T-helper 1 cell treated with Interleukin-12 subunit alpha and Interleukin-12 subunit beta and Interleukin-4 antibody, amounts not matched to agents 30 ng/mL and 1 ng/mL, for 36 hours (primary cell): ENCODE results near the gene HDDC3. TPM values are rescaled to one million over a fixed set of nuclear protein-coding genes. Genes with fewer than 3 reads are reported as not detected.
"Not testable (repeated sequence)": the region's sequence is repeated elsewhere in the genome, so short reads cannot be mapped to it uniquely, and the experiment has no call there.

Experiments
- intact Hi-C: fragments of 100-400 bp; cut with micrococcal nuclease; formaldehyde crosslinking; loops from one replicate; pipeline ENCODE4 v1.15.1; 2024
- total RNA-seq: library from RNA; stranded (reverse); gene quantifications from 2 replicates; pipeline ENCODE4 v1.2.3, GENCODE V29; 2022

HDDC3 gene
- total RNA-seq, 1 donor from 2014 or later: 28.6 TPM

DNA sequence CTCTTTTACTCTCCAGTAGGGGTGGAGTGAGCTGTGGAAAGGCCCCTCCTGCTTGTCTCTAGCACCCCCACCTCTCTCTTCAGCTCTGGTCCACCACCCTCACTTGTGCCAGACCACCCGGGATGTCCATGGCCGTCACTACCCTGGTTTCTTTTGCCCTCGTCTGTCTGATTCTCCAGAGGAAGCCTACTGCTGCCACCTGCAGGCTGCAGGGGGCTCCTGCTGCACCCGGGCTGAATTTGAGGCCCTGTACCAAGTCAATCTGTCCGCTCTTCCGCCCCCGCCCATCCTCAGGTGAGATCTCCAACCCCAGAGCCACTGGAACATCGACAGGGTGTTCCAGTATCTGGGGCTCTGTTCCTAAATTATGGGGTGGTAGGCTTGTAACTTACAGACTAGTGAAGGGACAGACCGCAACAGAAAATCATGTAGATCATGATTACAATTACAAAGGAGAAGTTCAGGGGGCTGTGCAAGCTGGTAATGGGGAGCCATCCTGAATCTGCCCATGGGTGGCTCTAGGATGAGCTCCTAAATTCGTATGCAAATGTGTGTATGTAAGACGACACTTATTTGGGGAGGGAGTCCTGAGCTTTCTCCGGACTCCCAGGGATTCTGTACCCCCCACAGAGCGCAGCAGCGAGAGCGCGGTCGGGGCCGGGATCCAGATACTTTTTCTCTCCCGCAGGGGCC lies 2.1 kb upstream of the HDDC3 start:
- intact Hi-C loops: loop anchor here (1.0 to 10.0 kb wide), 13 partner anchors 31 to 1970 kb away; partner anchors contain the start of genes AP3S2, BLM, CHD2 and IQGAP1

DNA sequence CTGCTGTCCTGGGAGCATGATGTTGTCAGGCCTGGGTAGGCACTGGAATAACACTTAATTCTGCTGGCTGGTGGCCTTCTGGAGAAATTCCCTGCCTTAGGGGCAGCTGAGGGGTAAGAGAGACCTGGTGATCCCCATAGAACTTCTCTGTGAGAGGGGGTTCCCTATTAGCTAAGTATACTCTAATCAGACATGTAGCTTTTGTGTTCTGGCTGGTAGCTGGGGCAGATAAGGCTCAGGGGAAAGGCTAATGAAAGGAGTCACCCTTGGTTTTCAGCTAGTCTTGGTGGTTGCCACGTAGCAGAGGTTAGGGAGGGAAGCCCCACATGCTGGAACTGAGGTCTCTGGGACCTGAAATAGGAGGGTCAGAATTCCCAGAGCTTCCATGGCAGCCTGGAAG lies 952 bp upstream of the HDDC3 start:
- intact Hi-C loops: loop anchor here (5.0 to 10.0 kb wide), 7 partner anchors 61 to 1972 kb away; partner anchors contain the start of genes AP3S2 and CHD2

DNA sequence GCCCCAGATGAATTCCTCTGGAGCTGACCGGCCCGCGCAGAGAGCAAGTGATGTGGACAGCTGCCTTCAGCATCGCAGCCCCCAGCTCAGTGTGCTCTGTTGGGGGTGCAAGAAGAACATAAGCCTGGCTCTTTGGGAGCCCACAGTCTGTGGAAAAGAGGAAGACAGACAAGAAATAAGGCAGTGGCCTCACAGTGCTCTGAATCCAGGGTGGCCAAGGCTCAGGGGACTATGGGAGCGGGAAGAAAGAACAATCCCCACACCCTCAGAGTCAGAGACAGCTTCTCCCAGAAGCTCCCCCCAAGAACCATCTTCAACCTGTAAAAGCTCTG lies 277 bp upstream of the HDDC3 start:
- intact Hi-C loops: loop anchor here (5.0 to 10.0 kb wide), 7 partner anchors 60 to 1972 kb away; partner anchors contain the start of genes AP3S2 and CHD2

DNA sequence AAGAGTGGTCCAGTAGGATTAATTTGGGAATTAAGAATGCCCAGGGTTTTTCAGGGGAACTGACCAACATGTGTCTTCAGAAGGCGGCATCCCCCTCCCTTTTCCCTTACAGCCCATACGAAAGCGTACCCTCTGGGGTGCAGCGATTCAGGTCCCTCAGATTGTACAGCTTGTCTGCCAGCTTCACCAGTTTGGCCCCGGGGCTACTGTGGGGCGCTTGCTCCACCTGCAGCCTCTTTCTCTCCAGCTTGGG lies 848 bp downstream of the HDDC3 start:
- intact Hi-C loops: loop anchor here (1.0 to 10.0 kb wide), 9 partner anchors 59 to 1973 kb away; partner anchors contain the start of genes AP3S2 and CHD2

DNA sequence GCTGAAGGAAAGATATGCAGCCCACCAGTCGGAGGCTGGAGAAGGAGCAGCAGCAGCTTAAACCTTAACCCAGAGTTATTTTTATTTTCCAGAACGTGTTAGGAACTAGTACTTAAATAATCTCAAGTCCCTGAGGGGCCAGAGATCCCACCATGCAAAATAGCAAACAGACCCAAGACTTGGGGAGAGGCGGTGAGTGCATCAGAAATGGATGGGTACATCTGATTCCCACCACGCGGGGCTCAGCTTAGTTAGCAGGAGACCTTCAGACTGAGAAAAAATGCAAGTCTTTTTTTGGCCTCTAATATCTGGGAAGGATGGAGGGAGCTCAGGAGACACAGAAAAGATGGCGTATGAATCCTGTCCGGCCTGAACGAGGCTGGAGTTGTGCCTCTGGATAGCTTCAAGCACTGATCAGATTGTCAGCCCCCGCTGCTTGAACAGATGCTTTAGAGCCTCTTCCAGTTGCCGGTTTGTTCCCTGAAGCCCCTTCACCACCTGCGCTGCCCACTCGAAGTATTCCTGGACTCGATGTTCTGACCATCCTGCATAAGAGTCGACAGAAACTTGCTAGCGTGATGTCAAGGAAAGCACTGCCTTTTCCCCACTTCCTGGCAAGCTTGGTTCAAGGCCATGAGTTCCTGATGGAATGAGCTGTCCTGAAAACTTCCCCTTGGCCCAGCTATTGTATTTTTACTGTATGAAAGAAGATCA lies 1.3 kb downstream of the HDDC3 start:
- intact Hi-C loops: loop anchor here (1.0 to 10.0 kb wide), 11 partner anchors 59 to 1974 kb away; partner anchors contain the start of genes AP3S2, CHD2 and NGRN

DNA sequence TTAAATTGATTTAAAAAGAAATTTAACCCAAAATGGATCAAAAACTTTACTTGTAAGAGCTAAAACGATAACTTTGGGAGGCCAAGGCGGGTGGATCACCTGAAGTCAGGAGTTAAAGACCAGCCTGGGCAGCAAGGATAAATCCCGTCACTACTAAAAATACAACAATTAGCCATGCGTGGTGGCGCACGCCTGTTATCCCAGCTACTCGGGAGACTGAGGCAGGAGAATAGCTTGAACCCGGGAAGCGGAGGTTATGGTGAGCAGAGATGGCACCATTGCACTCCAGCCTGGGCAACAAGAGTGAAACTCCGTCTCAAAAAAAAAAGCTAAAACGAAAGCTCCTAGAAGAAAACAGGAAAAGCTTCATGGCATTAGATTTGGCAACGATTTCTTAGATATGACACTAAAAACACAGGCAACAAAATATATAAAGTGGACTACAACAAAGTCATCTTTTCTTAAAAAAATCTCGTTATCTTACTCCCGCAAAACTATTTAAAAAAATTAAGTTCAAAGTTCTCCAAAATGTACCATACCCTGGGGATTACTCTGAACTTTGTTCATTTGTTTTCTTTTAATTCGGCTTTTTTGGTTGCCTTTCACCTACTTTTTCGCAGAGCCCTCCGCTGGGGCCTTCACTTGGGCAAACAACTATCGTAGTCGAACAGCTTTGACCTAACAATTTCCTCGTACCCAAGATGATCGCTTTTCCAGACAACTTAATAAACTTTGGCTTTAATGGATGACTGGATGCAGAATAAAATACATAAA lies 2.9 kb downstream of the HDDC3 start:
- intact Hi-C loops: loop anchor here (1.0 to 10.0 kb wide), 11 partner anchors 57 to 1975 kb away; partner anchors contain the start of genes AP3S2, CHD2 and NGRN

DNA sequence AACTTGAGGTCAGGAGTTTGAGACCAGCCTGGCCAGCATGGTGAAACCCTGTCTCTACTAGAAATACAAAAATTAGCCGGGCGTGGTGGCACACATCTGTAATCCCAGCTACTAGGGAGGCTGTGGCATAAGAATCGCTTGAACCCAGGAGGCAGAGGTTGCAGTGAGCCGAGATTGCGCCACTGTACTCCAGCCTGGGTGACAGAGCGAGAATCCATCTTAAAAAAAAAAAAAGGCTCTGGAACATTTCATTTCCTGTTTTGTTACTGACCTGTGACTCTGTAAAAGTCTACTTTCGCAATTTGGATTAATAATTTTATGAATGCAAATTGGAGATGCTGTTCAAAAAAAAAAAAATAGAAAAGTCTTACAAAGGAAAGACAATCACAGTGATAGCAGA lies 4.2 kb downstream of the HDDC3 start:
- intact Hi-C loops: not testable (repeated sequence)

GRCh38 chr15:90926766-90927165 lies 5.6 kb downstream of the HDDC3 start:
- intact Hi-C loops: not testable (repeated sequence)

DNA sequence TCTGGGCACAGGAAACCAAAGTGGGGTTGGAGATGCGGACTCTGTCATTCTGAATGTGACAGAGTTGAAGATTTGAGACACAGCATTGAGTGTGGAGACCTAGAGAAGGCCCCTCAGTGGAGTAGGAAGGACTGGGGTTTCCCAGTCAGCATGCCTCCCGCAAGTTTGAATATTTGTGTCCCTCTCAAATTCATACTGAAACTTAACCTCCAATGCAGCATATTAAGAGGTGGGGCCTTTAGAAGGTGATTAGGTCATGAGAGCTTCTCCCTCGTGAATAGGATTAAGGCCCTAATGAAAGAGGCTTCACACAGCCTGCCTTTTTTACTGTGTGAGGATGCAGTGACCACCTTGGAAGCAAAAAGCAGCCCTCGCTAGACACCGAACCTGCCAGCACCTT lies 8.0 kb downstream of the HDDC3 start:
- intact Hi-C loops: loop anchor here (1.0 kb wide), 1 partner anchor 22 kb away; no protein-coding TSS in a partner anchor

DNA sequence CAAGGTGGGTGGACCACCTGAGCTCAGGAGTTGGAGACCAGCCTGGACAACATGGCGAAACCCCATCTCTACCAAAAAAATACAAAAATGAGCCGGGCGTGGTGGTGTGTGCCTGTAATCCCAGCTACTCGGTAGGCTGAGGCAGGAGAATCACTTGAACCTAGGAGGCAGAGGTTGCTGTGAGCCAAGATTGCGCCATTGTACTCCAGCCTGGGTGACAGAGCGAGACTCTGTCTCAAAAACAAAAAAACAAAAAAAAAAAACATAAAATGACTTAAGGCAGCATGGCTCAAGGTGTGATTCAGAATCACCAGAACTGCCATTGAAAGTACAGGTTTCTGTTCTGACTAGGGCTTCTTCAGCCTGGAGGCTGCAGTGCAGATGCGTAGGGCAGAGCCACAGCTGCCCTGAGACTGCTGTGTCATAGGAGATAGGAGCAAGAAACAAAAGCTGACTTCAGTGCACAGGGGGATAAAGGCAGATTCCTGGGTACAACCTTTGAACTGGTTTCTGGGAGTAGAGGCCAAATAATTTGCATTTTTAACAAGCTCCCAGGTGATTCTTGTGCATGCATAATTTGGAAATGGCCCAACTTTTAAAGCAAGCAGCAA lies 9.5 kb downstream of the HDDC3 start:
- intact Hi-C loops: not testable (repeated sequence)

- intact Hi-C loops: no loop called here
Measured at GRCh38 chr15:90921887-90922286, 10.5 kb downstream of the HDDC3 start.

GRCh38 chr15:90918835-90919234 lies 13.5 kb downstream of the HDDC3 start:
- intact Hi-C loops: no loop called here

GRCh38 chr15:90918034-90918788 lies 14.1 kb downstream of the HDDC3 start:
- intact Hi-C loops: no loop called here

- intact Hi-C loops: no loop called here
Measured at GRCh38 chr15:90917569-90917968, 14.8 kb downstream of the HDDC3 start.

- intact Hi-C loops: no loop called here
Measured at GRCh38 chr15:90916461-90916860, 15.9 kb downstream of the HDDC3 start.

GRCh38 chr15:90915808-90916440 lies 16.4 kb downstream of the HDDC3 start:
- intact Hi-C loops: no loop called here

- intact Hi-C loops: no loop called here
Measured at GRCh38 chr15:90915216-90915807, 17.0 kb downstream of the HDDC3 start.

DNA sequence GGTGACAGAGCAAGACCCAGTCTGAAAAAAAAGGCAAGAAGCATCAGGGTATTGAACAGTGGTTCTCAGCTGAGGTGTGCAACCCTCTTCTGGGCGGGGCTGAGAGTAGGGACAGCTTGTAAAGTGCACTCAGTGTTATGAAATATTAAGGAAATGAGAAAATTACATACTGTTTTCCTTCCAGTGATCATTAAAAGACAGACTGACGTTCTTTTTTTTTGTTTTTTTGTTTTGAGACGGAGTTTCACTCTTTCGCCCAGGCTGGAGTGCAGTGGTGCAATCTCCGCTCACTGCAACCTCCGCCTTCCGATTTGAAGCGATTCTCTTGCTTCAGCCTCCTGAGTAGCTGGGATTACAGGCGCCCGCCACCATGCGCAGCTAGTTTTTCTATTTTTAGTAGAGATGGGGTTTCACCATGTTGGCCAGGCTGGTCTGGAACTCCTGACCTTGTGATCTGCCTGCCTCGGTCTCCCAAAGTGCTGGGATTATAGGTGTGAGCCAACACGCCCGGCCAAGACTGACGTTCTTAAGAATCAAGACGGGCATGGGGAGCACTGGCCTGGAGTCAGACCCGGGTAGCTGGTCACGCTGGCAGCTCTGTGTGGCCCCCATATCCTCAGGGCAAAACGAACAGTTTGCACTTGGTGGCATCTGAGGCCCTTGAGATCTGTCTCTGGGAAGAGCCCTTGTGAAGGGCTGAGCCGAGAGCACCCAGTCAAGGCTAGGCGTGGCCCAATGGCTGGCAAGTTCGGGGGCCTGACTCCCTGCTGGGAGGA lies 17.9 kb downstream of the HDDC3 start:
- intact Hi-C loops: no loop called here

DNA sequence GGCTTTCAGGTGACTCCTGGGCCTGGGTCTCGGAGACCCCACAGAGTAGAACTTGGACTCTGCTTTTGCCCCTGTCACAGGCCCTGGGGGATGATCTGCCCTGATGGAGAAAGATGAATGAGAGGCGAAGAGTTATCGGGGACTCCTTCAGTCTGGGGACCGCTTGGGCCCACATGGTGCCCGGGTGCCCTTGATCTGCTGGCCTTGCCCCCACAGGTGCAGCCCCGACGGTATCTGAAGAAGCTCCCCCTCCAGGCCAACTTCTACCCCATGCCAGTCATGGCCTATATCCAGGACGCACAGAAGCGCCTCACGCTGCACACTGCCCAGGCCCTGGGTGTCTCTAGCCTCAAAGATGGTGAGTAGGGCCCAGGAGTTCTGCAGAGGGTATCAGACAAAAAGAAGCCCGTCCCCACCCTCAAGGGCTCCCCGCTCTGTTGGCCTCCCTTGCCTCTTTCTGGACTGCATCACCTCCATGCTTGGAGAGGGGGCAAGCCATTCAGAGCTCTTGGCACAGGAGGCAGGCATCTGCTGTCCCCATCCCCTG lies 18.9 kb downstream of the HDDC3 start:
- intact Hi-C loops: no loop called here
